Small intestine (tissue), 7 donors: ENCODE measurements around the gene OVCH1. TPM values are rescaled to one million over a fixed set of nuclear protein-coding genes. Genes with fewer than 3 reads are reported as not detected.

Experiments
- DNase-seq, 2 donors: peaks; one replicate each; pipeline versions ENCODE4 v3.0.0 to v3.0.0-alpha.2; 2013
- FAIRE-seq: peaks from 2 replicates; lab custom pipeline; 2012; peaks lifted over from hg19 to GRCh38; lab: Jason Lieb, UNC
- H3K27ac ChIP-seq, 3 donors: one replicate each; pipeline ENCODE4 v1.5.1; 2013; ENCODE audit warnings: low read length in 2 of 3, mild to moderate bottlenecking in 2 of 3, control low read depth in 1 of 3, inconsistent platforms in 1 of 3, low read depth in 1 of 3, moderate library complexity in 1 of 3
- H3K27me3 ChIP-seq, 3 donors: one replicate each; pipeline ENCODE4 v1.6.1; 2013; ENCODE audit warnings: low read length in 3 of 3, inconsistent platforms in 1 of 3; ENCODE audit not compliant: control insufficient read depth in 3 of 3, insufficient read depth in 3 of 3
- H3K36me3 ChIP-seq, 3 donors: one replicate each; pipeline ENCODE4 v1.6.1; 2013; ENCODE audit warnings: low read length in 3 of 3, inconsistent platforms in 1 of 3, low read depth in 1 of 3, mild to moderate bottlenecking in 1 of 3, moderate library complexity in 1 of 3; ENCODE audit not compliant: control insufficient read depth in 3 of 3, insufficient read depth in 2 of 3
- H3K4me1 ChIP-seq, 3 donors: one replicate each; pipeline ENCODE4 v1.6.1; 2013; ENCODE audit warnings: low read length in 2 of 3, inconsistent platforms in 1 of 3, low read depth in 1 of 3, mild to moderate bottlenecking in 1 of 3, moderate library complexity in 1 of 3; ENCODE audit not compliant: control insufficient read depth in 3 of 3, insufficient read depth in 2 of 3
- H3K4me3 ChIP-seq, 3 donors: one replicate each; pipeline ENCODE4 v1.5.1; 2013; ENCODE audit warnings: low read length in 3 of 3, control low read depth in 1 of 3, inconsistent platforms in 1 of 3, low read depth in 1 of 3, mild to moderate bottlenecking in 1 of 3, moderate library complexity in 1 of 3
- H3K9me3 ChIP-seq, 2 donors: one replicate each; pipeline ENCODE4 v1.6.1; 2013; ENCODE audit warnings: low read depth in 1 of 2, low read length in 1 of 2; ENCODE audit not compliant: control insufficient read depth in 2 of 2, insufficient read depth in 1 of 2
- WGBS, 3 donors: extraction: QIAGEN DNeasy Blood & Tissue Kit; methylation state at CpG; one replicate each; pipeline ENCODE4 v1.1.7; 2013; 5-methylcytosine and 5-hydroxymethylcytosine counted together
- polyA plus RNA-seq, 4 donors: library from polyadenylated mRNA; stranded (reverse) in 3 of 4; unstranded in 1 of 4; fragments of 200-250 nt in 3 of 4; fragments of 120-200 nt in 1 of 4; gene quantifications; one replicate each; pipeline versions ENCODE4 v1.2.1 to v1.2.3, GENCODE V29; 2013
- donor health status: healthy with polysubstance abuse.
- donor health status: control.
- donor health status: control.
- donor health status: Bipolar disorder and iron deficiency.
- donor health status: healthy.

The OVCH1 gene
- polyA plus RNA-seq, 4 donors, result 0.01 to 0.24 TPM; not detected in 2

DNA sequence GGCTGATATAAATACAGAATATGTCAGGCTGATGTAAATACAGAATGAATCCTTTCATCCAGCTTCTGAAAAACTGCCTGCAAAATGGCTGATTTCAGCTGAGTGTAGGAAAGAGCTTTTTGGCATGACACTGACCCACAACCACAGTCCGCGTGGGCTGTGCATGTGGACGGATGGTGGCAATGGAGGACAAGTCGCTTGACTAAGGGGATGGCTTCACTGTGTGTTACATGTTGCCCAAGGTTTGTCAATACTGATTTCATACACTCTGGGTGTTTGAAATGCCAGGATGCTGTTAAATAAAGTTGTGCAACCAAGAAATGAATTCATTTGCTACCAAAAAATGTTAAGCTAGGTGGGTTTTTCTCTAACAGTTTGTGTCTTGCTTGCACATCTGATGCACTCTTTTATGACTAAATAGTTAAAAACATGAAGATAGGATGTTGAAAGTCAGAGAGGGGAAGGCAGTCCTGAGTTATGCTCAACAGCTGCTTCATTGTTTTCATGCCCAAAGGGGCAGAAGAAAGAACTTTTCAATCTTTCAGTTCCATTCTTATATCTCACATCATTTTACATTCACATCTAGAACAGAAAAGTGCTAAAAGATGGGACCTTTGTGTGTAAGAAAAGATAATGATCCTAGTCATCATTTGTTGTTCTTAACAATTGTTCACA, 36.5 kb upstream of the OVCH1 start:
- Histone ChIP-seq H3K4me1 (no peaks in the 10 kb centered on the region), H3K36me3 (no peaks in the 10 kb centered on the region), H3K27ac (no peak overlapping the region), H3K27me3 (no peaks in the 10 kb centered on the region), H3K4me3 (no peak overlapping the region), H3K9me3 (peaks cover 0 to 2% of the 10 kb centered on the region in 2 donors)
- 49 to 70% (median 61%) methylated on average over 4 of the region's 4 CpGs for WGBS, 3 donors
- DNase-seq (no peak), FAIRE-seq (no peak)

GRCh38 chr12:29531471-29531870, 34.0 kb upstream of the OVCH1 start:
- no peak for DNase-seq
- no peak overlapping the region for H3K4me3 ChIP-seq
- no peak overlapping the region for H3K27ac ChIP-seq
- H3K27me3 ChIP-seq, result no peaks in the 10 kb centered on the region
- no peaks in the 10 kb centered on the region for H3K36me3 ChIP-seq
- FAIRE-seq, result no peak
- H3K9me3 ChIP-seq, result peaks cover 0 to 2% of the 10 kb centered on the region in 2 donors
- no peaks in the 10 kb centered on the region for H3K4me1 ChIP-seq
- WGBS, 3 donors, result 3 to 26% (median 5%) methylated on average over 1 of the region's 1 CpG

GRCh38 chr12:29530436-29530835, 33.0 kb upstream of the OVCH1 start:
- FAIRE-seq, result no peak

GRCh38 chr12:29528161-29528560, 30.7 kb upstream of the OVCH1 start:
- Histone ChIP-seq H3K27me3 (no peaks in the 10 kb centered on the region), H3K4me1 (no peaks in the 10 kb centered on the region), H3K9me3 (peaks cover 0 to 2% of the 10 kb centered on the region in 2 donors), H3K36me3 (no peaks in the 10 kb centered on the region), H3K4me3 (no peak overlapping the region), H3K27ac (no peak overlapping the region)
- FAIRE-seq (no peak), DNase-seq (no peak)
- WGBS, 3 donors, result 74 to 86% (median 75%) methylated on average over 4 of the region's 4 CpGs

More at GRCh38 chr12:29530436-29530835, 33.0 kb upstream of the OVCH1 start:
- Histone ChIP-seq H3K4me1 (no peaks in the 10 kb centered on the region), H3K9me3 (peaks cover 0 to 2% of the 10 kb centered on the region in 2 donors), H3K27me3 (no peaks in the 10 kb centered on the region), H3K27ac (no peak overlapping the region), H3K36me3 (no peaks in the 10 kb centered on the region), H3K4me3 (no peak overlapping the region)
- WGBS, 3 donors, result 70 to 90% (median 73%) methylated on average over 4 of the region's 4 CpGs
- no peak for DNase-seq

GRCh38 chr12:29521951-29522350, 24.5 kb upstream of the OVCH1 start:
- Histone ChIP-seq H3K4me1 (no peaks in the 10 kb centered on the region), H3K27me3 (no peaks in the 10 kb centered on the region), H3K27ac (no peak overlapping the region), H3K9me3 (no peaks in the 10 kb centered on the region), H3K4me3 (no peak overlapping the region), H3K36me3 (no peaks in the 10 kb centered on the region)
- FAIRE-seq (no peak), DNase-seq (no peak)
- 66 to 85% (median 69%) methylated on average over 2 of the region's 2 CpGs for WGBS, 3 donors

GRCh38 chr12:29519585-29520182, 22.2 kb upstream of the OVCH1 start:
- Histone ChIP-seq H3K9me3 (no peaks in the 10 kb centered on the region), H3K4me1 (no peaks in the 10 kb centered on the region), H3K27me3 (no peaks in the 10 kb centered on the region), H3K4me3 (no peak overlapping the region), H3K36me3 (no peaks in the 10 kb centered on the region), H3K27ac (no peak overlapping the region)
- DNase-seq, result peak; percentile 39 to 50
- FAIRE-seq, result peak; percentile 49

GRCh38 chr12:29518407-29518806, 20.9 kb upstream of the OVCH1 start:
- H3K27me3 ChIP-seq, result no peaks in the 10 kb centered on the region
- DNase-seq, result no peak
- no peak overlapping the region for H3K27ac ChIP-seq
- 66 to 80% (median 67%) methylated on average over 2 of the region's 2 CpGs for WGBS, 3 donors
- H3K4me3 ChIP-seq, result no peak overlapping the region
- H3K4me1 ChIP-seq, result no peaks in the 10 kb centered on the region
- H3K9me3 ChIP-seq, result no peaks in the 10 kb centered on the region
- H3K36me3 ChIP-seq, result no peaks in the 10 kb centered on the region
- no peak for FAIRE-seq

DNA sequence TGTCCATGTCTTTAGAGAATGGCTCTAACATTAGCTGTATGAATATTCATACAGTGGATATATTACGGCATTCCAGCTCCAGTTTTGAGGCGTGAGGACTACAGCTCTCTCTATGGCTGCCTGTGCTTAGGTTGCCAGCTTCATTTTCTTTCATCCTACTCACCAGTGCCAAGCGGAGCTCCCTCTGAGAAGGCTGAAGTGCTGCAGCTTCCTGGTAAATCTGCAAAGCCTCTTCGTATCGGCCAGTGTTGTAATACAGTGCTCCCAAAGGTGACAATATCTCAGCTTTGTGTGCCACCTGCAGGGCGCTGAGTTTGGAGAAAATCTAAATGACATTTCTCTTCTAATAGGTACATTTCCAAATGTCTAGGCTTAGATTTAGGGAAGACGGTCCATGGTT, 19.8 kb upstream of the OVCH1 start:
- peak in 1 of 2 donors; percentile 77 for DNase-seq
- Histone ChIP-seq H3K4me1 (no peaks in the 10 kb centered on the region), H3K9me3 (no peaks in the 10 kb centered on the region), H3K4me3 (no peak overlapping the region), H3K27ac (no peak overlapping the region), H3K36me3 (no peaks in the 10 kb centered on the region), H3K27me3 (no peaks in the 10 kb centered on the region)
- no peak for FAIRE-seq
- 18 to 73% (median 41%) methylated on average over 7 of the region's 7 CpGs for WGBS, 3 donors
